A673 (cell line): ENCODE measurements around the gene SAG.

ENCODE experiments used
- EZH2 ChIP-seq: fragments of 200-600 bp; sonication (generic); IDR thresholded peaks from 2 replicates; pipeline ENCODE4 v1.6.1; 2017; ENCODE audit warnings: borderline replicate concordance, low read depth, mild to moderate bottlenecking, mixed read lengths, antibody characterized with exemption, low read length; ENCODE audit not compliant: poor library complexity, severe bottlenecking
- TF ChIP-seq, protein P1 (sequence below): fragments of 300-800, 200-600 bp; sonication (generic); conservative IDR thresholded peaks from 2 replicates; pipeline ENCODE4 v1.5.1; 2017; ENCODE audit warnings: low read depth, mild to moderate bottlenecking, antibody characterized with exemption, low read length, moderate library complexity, mixed read lengths

DNA sequence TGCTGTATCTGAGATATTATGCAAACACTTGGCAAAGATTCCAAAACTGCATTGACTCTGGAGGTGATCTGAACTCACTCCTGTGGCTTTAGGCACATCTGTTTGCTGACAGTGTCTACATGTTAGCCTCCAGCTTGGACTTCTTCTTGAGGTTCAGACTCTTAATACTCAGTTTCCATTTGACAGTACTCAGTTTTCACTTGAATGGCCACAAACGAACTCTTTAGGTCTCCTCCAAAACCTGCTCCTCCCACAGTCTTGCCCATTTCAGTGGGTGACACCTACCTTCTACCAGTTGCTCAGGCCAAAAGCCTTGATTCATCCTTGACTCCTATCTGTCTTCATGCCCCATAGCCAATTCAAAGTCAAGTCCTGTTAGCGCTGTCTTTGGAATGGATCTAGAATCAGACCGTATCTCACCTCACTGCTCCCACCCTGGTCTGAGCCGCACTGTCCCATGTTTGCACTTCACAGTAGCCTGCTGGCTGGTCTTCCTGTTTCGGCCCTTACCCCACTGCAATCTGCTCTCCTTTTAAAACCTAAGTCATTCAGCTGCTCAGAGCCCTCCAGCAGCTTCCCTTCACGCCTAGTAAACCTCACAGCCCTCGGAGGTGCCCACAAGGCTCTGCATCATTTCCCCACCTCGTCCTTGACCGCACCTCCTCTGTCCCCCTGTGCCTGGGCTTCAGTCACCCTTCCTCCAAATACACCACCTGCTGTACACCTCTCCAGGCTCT is 45.6 kb upstream of the SAG start:
- TF ChIP-seq, protein P1, sequence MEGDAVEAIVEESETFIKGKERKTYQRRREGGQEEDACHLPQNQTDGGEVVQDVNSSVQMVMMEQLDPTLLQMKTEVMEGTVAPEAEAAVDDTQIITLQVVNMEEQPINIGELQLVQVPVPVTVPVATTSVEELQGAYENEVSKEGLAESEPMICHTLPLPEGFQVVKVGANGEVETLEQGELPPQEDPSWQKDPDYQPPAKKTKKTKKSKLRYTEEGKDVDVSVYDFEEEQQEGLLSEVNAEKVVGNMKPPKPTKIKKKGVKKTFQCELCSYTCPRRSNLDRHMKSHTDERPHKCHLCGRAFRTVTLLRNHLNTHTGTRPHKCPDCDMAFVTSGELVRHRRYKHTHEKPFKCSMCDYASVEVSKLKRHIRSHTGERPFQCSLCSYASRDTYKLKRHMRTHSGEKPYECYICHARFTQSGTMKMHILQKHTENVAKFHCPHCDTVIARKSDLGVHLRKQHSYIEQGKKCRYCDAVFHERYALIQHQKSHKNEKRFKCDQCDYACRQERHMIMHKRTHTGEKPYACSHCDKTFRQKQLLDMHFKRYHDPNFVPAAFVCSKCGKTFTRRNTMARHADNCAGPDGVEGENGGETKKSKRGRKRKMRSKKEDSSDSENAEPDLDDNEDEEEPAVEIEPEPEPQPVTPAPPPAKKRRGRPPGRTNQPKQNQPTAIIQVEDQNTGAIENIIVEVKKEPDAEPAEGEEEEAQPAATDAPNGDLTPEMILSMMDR, result no peak
- TF ChIP-seq EZH2, result no peak
